NCI-H2196 treated with DMSO at 0.1 percent for 48 hours (cell line): ENCODE measurements around the gene FAM131B.

Experiments used
- DNase-seq: peaks from one replicate; lab custom pipeline; 2025; ENCODE audit not compliant: unreplicated experiment; lab: John Stamatoyannopoulos, UW

Gene FAM131B

DNA sequence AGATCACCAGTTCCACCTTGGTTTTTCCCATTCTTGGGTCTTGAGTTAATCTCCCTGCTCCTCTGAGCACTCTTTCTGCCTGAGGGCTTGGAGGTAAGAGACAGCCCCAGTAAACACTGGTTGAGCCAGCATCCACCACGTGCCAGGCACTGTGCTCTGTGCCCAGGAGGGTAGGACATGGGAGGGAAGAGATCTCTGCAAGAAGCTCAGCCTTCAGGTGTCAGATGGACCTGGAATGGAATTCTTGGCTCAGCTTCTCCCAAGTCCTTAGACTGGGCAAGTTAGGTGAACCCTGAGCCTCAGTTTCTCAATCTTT is 21.1 kb upstream of the FAM131B start:
- no peak for DNase-seq

DNA sequence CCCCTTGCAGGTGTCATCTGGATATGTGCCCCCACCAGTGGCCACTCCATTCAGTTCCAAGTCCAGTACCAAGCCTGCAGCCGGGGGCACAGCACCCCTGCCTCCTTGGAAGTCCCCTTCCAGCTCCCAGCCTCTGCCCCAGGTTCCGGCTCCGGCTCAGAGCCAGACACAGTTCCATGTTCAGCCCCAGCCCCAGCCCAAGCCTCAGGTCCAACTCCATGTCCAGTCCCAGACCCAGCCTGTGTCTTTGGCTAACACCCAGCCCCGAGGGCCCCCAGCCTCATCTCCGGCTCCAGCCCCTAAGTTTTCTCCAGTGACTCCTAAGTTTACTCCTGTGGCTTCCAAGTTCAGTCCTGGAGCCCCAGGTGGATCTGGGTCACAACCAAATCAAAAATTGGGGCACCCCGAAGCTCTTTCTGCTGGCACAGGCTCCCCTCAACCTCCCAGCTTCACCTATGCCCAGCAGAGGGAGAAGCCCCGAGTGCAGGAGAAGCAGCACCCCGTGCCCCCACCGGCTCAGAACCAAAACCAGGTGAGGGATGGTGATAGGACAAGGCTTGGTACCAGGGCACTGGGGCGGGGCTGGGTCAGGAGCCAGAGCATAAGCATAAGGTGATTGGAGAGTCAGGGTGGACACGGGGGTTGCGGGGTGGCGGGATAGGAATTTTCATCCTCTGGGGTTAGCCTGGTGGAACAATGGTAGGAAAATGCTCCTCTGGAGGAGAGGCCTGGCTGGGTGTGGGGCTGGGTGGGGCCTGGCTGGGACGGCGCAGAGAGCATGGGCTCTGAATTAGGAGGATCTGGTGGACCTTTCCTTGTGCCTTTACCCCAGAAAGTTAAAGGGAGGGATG is 20.5 kb upstream of the FAM131B start:
- DNase-seq, result no peak

DNA sequence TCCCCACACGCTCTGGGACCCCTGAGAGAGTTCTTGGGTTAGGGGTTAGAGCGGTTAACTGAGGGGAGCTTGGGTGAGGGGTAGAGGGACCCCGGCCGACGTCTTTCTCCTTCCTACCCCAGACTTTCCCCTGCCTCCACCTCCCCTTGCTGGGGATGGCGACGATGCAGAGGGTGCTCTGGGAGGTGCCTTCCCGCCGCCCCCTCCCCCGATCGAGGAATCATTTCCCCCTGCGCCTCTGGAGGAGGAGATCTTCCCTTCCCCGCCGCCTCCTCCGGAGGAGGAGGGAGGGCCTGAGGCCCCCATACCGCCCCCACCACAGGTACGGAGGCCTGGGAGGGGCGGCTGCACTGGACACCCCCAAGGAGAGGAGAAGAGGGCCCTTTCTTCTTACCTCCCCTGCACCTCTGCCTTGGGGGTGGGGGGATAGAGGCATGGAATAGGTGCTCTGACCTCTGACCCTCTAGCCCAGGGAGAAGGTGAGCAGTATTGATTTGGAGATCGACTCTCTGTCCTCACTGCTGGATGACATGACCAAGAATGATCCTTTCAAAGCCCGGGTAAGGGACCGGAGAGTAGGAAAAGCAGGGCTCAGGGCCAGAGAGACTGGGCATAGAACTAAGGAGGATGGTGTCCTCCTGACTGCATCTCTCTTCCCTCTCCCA is 19.7 kb upstream of the FAM131B start:
- DNase-seq, result no peak

DNA sequence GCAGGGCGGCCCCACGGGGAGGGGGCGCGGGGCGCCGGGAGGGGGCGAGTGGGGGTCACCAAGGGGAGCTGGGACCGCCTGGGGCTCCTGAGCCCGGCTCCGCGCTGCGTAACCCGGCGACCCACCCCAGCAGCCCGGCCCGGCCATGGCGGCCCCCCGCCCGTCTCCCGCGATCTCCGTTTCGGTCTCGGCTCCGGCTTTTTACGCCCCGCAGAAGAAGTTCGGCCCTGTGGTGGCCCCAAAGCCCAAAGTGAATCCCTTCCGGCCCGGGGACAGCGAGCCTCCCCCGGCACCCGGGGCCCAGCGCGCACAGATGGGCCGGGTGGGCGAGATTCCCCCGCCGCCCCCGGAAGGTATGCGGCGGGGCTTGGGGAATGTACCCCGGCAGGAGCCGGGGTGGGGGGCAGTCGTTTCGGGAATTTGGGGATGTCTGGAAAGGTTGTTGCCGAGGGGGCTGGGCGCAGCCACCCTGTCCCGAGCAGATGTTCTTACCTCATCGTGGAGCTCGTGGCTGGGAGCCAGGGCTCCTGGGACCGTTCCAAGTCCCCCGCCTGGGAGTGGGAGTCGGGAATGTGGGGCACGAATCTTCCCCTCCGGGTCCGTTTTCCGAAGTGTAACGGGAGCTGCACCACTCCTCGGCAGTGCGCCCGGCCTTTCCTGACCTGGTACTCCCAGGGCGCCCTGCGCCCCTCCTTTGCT is 19.1 kb upstream of the FAM131B start:
- no peak for DNase-seq

DNA sequence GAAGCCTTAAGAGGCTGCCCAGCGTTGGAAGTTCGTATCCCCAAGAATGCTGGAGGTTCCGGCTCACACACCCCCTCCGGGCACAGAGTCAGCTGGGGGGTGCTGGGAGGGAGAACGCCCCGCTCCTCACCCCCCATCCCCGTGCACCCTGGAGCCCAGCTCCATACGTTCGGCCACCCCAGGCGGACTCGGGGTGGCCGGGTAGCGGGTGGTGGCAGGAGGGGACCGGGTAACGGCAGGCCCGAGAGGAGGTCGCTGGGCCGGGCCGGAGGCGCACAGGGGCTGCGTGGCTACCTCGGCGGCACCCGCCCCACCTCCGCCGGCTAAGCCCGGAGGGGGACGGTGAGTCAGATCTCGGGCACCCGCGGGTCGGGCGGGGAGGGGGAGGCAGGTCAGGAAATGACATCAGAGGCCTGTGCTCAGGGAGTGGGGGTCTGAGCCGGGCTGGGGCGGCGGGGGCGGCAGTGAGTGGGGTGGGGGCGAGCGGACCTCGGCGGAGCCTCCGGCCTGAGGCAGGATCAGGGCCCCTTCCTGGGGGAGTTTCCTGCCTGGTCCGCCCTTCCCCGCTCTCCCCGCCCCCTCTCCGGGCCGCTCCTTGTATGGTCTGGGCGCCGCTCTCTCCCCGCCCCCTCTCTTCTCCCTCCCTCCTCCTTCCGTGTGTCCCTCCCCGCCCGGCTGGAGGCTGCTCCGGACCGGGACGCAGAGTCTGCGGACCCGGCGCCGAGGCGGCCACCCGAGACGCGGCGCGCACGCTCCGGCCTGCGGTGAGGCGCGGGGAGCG is 18.3 kb upstream of the FAM131B start, which contains the start of gene ZYX:
ZYX (plus strand) TSS at position 700 of the 781 bp plus-strand sequence. CDS start 227 bp downstream, outside the sequence.
- DNase-seq, result peak; percentile 74

DNA sequence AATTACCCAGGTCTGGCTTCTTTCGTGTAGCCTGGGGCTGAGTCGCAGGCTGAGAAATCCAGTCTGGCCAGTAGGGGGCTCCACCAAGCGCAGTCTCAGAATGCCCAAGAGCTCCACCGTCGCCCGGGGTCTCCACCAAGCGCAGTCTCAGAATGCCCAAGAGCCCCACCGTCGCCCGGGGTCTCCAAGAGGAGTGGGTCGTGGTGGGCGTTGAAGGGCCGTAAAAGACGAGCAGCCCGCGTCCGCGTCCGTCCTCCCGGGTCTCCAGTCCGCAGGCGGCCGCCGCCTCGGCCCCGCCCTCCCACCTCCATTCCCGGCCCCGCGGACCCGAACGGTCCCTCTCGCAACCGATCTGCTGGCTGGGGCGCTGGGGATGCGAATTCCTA is 17.7 kb upstream of the FAM131B start:
- peak; percentile 37 for DNase-seq

DNA sequence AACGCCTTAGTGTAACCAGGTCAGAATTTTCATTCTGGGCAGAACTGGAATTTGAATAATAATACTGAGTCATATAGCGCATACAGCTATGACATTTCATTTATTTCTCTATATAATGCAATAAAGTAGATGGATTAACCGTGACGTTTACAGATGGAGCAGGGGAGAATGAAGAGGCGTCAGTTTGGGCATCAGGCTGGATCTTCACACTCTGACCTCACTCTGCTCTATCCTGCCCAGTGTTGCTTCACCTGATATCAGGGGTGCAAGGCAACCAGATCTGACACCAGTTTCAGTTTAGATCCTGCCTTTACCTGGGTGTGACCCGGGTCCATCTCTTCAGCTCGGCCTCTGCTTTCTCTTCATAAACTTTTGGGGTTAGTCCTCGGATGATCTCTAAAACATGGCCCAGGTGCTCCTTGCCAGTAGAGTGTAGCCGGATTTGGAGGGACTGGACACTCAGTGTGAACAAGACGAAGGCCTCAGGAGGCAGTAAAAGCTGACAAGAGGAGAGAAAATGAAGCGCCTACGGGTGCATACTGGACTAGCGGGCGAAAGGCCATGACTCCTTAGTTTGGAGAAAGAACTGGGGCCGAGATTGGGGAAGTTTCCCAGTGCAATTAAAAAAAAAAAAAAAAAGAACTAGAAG is 17.2 kb upstream of the FAM131B start:
- no peak for DNase-seq

DNA sequence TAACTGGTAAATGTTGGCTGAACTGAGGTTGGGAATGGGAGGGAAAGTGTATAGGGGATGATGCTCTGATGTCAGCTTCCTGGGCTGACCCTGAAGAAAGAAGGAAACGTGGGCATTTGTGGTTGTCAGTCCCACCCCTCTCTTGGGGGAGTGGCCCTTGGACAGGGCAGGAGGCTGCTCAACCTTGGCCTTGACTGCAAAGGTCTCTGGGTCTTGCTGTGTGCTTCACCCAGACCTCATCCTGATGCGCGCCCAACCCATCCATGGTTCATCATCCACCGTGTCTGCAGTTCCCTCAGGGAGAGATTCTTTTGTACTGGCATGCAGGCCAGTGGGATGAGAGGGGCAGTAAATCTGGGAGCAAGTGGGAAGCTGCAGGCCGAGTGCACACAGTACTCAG is 13.9 kb upstream of the FAM131B start:
- DNase-seq, result no peak

DNA sequence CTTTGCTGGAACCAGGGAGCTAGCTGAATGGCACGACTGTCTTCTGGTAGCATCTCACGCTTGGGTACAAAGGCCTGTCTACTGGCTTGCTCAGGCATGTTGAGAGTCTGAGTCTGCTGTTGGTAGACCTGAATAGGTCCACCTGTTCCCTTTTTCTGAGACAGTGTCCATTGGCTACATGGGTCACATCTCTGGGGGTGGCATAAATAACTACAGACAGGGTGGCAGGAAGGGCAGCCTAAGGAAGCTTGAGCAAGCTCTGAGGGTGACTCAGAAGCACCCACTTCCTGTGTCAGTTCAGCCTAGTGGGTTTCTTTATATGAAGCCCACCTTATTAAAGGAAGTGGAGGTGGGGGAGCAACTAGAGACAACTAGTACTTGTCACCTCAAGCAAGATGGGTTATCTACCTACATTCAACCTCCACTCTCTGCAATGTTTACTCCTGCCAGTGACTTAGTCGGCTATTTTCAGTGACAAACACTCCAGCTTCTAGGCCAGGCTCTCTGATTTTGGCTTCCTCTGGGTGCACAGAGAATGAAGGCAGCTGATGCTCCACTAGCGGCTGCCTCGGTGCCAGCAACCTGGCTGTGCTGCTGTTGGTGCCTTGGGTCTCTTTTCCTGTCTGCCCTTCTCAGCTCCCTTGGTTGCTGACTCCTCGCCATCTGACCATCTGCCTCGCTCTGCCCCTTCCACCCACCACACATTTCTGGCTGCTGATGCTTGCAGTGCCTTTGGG is 13.0 kb upstream of the FAM131B start:
- no peak for DNase-seq

DNA sequence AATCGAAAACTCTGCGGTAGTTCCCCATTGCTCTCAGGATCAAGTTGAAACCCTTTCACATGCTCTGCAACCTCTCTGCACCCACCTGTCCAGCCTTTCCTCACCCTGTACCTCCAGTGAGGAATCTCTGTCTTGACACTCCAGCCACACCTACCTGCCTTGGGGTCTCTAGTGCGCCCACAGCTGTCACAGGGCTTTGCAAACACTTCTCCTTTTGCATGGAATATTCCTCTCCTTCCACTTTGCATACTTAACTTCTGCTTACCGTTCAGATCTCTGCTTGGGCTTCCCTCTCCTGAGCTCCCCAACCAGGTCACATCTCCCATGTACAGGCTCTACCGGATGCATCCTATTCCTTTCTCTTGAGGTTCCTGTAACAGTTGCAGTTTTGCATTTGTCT is 12.0 kb upstream of the FAM131B start:
- DNase-seq, result no peak

DNA sequence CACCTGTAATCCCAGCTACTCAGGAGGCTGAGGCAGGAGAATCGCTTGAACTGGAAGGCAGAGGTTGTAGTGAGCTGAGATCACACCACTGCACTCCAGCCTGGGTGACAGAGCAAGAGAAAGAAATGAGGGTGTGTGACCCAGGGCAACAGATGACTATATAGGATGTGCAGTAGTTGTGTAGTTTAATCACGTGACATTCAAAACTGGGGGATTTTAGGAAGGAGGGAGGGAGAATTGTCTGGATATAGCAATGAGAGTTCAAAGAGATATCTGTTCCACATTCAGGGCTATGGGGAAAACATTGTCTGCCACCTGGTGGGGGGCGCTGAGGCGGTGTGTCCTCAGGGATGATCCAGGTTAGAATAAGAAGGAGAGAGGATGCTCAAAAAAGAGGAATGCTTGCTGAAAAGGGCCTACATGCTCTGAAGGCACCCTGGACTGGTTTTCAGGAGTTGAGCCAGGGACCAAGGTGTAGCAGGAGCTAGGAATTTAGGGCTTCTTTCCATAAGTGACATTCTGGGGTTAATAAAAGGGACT is 10.8 kb upstream of the FAM131B start:
- DNase-seq, result no peak

DNA sequence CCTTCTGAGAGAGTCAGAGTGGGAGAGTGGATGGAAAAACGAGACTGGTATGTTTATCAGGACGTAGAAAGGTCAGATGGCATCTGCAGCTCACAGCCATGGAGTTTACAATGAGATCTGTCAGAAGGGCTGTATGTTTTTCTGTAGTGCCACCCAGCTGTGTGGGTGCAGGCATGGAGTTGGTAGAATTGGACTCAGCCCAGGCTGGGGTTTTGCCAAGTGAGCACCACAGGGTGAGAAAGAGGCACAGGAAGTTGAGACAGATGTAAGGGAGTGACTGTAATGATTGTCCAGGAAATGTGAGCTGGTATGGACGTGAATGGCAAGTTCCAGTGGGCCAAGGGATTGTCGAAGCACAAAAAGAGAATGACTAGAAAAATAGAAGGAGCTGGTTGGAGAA is 9.6 kb upstream of the FAM131B start:
- DNase-seq, result peak; percentile 75

DNA sequence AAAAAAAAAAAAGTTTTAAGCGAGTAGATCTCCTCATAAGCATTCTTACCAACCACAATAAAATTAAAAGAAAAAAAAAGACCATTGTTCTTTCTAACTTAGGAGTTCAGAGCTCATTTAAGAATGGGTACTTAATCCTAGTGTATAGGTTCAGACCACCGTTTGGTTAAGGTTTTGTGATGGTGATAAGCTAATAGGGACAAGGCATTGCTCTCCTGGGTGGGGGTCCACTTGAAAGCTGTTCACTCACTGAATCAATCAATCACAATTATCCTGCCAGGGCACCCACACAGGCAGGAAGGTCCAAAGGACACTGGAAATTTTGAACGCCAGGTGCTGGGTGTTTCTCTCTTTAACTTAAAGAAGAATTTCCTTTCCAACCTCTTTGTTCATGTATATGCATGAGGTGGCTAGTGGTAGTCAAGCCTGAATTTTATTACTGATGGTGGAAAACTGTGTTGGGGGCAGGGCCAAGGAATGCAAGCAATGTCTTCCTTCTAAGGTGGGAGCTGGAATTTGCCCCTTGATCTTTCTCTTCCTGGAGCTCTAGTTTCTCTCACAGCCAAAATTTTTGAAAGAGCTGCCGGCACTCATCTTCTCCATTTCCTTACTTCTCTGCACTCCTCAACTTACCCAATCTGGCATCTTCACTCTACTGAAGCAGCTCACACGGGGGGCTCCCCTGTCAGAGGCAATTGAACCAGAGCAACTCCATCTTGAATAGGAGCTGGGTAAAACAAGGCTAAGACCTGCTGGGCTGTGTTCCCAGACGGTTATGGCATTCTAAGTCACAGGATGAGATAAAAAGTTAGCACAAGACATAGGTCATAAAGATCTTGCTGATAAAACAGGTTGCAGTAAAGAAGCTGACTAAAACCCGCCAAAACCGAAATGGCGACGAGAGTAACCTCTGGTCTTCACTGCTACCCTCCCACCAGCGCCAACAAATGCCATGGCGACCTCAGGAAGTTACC is 7.5 kb upstream of the FAM131B start:
- no peak for DNase-seq

DNA sequence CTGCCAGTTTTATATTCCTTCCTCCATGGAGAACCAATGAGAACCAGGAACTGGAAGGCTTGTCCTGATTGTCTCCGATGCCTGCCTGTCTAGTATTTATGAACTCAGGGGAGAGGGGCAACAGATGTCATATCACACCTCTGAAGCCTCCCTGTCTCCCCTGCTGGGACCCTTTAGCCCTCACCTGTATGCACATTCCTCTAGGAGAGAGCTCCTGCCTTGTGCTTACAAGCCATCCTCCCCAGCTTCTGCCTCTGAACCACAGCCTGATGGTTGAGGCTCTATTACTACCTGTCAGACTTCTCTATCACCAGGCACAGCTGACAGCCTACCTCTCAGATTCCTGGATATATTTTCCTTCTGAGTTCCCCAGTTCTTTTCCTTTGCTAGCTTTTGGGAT is 5.9 kb upstream of the FAM131B start:
- no peak for DNase-seq

DNA sequence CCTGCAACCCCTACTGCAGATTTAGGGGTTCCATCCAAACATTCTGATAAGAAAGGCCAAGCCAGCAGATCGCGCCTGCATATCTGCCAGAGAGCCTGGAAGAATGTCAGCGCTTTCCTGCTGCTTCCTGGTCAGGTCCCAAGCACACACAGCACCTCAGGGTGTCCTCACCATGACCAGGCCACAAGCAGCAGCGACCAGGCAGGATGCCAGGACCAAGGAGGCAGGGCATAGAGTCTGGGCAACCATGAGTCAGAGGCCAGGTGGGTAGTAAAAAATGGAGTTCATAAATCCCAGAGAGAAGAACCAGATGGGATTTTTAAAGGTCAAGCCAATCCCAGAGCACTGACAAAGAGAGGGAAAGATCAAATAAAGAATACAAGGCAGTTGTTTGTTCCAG is 5.5 kb upstream of the FAM131B start:
- peak; percentile 61 for DNase-seq

DNA sequence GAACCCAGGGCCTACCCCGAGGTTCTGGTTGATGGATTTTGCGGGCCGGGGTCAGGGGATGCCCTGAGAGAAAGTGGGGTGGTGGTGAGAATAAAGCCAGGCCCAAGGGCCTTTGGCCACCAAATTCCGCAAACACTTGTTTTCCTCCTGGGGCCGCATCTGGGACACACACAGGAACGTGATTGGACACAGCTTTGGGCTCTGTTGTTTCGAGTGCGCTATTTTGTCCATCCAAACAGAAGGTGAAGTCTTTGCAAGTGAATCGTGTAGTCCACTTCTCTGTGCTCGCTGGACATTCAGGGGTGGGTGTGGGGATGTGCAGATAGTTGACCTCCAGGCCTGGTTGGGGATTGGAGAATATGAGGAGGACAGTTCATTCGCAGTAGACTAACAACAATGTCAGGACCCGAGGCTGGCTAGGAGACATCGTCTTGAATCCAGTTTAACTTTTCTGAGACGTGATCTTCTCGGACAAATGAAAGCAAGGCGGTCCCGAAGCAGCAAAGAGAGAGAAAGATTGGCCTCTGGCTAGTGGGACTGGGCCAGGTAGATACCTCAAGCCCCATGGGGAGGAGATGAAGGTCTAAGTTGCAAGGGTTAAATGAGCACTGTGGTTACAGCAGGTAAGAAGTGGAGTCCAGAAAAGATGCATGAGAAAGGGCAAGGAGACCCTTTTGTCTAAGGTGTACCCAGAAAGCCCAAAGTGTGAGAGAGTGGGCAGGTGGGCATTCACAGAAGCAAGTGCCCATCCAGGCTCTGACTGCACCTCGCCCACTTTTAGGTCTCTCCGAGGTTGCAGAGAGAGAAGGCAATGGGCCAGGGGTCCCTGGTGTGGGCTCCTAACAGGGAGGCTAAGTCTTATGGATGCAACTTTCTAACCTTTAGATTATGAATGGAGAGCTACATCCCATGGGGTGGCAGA is 764 bp upstream of the FAM131B start:
- no peak for DNase-seq

DNA sequence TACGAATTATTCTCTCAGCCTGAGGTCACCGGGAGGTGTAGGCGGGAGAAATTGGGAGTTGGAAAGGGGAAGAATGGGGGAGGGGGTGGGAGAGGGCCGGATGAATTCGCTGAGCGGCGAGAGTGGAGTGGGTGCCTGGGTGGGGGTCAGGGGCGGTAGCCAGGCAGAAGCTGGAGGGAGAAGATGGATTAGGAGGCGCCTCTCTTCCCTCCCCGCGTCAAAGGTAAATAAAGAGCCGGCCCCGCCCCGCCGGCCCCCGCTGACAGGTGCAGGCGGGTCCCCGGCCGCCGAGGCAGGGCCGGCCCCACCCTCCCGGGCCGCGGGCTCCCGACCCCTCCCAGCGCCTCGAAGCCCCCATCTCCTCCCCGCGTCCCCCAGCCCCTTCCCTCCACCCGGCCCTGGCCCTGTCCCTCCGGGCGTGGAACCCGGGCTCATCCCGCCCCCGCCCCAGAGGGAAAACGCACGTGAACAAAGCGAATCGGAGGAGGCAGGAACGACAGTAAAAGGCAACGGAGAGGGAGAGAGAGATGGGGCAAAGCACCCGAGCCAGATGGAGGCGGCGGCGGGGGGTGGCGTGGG is 872 bp downstream of the FAM131B start:
- DNase-seq, result no peak
